22Rv1 (cell line): ENCODE data around the gene LGALS4.

Experiments
- ZFX ChIP-seq: fragments of 450-650 bp; IDR thresholded peaks from 2 replicates; pipeline ENCODE4 v1.6.1; 2017; ENCODE audit warnings: antibody characterized with exemption, borderline replicate concordance
- TF ChIP-seq, protein P1 (sequence below): fragments of 450-650 bp; IDR thresholded peaks from 2 replicates; pipeline ENCODE4 v1.5.1; 2017; ENCODE audit warnings: mild to moderate bottlenecking

DNA sequence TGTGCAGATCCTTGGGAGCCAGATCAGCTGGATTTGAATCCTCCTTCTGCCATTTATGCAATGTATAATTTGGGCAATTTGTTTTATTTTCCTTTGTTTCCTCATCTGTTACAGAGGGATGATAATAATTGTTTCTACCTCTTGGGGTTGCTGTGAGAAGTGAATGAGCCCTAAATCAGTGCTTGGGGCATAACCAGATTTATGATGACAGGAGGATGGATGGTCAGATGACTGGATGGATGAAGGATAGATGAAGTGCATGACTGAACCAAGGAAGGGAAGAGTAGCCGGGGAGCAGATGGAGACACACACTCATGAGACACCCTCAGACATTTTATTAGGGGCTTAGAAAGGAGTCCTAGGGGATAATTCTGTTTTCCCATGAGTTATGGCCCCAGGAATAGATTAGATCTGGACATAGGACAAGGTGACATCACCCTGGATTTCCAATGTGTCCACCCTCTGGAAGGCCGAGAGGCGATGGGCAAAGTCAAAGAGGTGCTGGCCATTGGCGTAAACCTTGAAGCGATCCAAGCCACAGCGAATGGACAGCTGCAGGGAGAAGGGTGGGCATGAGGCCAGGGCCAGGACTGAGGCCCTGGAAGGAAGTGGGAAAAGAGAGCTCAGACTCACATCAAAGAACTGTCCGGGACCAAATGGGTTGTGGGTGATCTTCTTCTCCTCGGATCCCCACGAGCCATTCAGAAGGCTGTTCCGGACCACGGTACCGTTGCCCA, 11.2 kb downstream of the LGALS4 start:
- TF ChIP-seq, protein P1, sequence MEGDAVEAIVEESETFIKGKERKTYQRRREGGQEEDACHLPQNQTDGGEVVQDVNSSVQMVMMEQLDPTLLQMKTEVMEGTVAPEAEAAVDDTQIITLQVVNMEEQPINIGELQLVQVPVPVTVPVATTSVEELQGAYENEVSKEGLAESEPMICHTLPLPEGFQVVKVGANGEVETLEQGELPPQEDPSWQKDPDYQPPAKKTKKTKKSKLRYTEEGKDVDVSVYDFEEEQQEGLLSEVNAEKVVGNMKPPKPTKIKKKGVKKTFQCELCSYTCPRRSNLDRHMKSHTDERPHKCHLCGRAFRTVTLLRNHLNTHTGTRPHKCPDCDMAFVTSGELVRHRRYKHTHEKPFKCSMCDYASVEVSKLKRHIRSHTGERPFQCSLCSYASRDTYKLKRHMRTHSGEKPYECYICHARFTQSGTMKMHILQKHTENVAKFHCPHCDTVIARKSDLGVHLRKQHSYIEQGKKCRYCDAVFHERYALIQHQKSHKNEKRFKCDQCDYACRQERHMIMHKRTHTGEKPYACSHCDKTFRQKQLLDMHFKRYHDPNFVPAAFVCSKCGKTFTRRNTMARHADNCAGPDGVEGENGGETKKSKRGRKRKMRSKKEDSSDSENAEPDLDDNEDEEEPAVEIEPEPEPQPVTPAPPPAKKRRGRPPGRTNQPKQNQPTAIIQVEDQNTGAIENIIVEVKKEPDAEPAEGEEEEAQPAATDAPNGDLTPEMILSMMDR, result no peak
- TF ChIP-seq ZFX, result no peak
